Urothelium cell line (cell line): ENCODE results near the gene GABRG3.

ENCODE experiments used
- DNase-seq: peaks from one replicate; pipeline ENCODE4 v3.0.0; 2011; ENCODE audit warnings: low spot score, mixed read lengths
- FAIRE-seq: peaks from 2 replicates; lab custom pipeline; 2011; peaks lifted over from hg19 to GRCh38; lab: Jason Lieb, UNC

The GABRG3 gene

DNA sequence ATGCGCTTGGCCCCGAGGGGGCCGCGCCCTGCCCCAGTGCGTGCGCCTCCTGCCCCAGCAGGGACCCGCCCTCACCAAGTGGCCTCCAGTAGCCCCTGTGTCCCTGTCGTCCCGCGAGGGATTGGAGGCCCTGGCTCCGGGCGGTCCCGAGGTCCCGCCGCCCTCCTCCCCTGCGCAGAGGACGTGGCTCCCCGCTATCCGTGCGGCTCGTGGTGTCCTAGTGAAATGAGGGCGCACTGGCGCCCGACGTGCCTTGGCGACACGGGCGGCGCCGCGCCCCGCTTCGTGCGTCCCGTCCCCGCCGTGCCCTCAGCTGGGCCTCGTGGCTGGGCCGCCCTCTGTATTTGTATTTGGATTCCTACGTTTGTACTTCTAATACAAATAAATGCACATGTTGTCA lies 570.6 kb downstream of the GABRG3 start:
- DNase-seq (no peak), FAIRE-seq (peak; percentile 5)

DNA sequence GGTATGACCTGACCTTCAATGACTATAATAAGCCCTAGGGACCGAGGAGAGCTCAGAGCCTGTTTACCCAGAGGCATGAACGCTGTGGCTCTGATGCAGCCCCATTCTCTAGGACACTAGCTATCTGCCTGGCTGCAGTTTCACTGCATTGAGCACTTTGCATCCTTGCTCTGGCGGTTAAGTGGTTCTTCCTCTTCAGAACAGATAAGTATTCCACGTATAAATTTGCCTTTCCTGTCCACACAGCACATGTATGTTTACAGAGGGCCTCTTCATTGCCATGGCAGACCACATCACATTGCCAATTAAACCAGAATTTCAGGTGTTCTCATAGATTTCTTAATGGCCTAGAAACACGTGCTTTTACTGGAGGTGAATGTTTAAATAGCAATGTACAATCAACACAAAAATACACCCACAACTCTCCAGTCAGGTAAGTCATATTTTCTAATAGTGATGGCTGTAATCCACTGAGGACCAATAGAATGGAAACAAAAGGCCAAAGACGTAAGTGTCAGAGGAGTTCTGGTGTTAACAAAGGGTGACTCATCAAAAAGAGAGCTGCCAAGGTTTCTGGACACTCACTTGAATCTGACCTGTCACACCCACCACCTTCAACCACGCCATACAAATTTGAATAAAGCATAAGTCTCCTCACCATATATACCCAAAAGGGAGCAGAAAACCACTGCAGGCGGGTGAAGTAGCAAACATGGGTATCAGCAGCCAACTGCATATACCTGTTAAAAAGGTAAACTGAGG lies 574.7 kb downstream of the GABRG3 start:
- FAIRE-seq (no peak), DNase-seq (no peak)

DNA sequence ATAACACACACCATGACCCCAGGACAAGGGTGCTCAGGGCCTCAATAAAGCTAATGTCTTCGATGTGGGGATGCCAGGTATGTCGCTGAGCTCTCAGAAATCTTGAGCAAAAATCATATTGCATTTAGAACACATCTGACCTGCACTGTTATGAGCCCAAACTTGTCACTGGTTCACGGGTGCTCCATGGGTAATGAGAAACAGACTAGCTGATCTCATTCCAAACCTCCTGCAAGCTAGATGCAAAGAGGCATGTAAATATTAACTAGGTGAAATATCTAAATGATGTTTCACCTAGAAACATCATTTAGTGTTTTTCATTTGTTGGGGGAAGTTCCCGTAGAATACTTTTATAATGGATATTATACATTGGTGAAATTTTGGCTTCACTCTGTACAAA lies 578.8 kb downstream of the GABRG3 start:
- FAIRE-seq (peak; percentile 52), DNase-seq (no peak)

DNA sequence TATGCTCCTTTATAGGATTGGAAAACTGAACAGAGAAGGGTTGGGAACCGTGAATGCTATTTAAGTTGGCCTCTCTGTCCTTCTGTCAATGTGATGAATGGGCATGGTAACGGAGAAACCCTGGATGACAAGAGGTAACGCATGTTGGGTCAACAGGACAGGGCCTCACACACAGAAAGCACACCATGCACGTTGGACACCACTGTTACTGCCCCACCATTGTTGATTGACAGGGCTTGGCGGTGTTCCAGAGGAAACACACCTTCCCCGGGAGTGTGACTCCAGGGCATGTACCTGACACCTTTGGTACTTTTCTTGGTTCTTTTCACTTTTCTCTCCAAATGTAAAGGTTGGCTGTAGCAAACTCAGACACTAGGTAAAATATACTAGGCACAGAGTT lies 579.7 kb downstream of the GABRG3 start:
- FAIRE-seq (no peak), DNase-seq (no peak)

DNA sequence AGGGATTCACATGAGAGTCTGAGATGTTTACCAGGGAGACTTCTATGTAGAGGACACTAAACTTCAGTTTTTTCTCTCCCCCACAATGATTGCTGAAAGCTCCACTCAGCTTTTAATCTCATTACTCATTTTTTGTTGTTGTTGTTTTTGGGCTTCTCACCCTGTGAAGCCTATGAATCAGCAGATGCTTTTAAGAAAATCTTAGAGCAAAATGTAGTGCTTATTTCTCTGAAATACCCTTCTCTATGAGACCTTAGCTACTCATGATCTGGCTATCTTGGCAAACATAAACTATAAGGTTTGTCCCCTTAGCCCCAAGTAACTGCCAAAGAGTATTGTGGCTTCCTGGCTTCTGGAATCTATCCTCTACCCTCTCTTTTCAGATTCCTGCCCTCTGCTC lies 590.8 kb downstream of the GABRG3 start:
- FAIRE-seq (no peak), DNase-seq (no peak)

DNA sequence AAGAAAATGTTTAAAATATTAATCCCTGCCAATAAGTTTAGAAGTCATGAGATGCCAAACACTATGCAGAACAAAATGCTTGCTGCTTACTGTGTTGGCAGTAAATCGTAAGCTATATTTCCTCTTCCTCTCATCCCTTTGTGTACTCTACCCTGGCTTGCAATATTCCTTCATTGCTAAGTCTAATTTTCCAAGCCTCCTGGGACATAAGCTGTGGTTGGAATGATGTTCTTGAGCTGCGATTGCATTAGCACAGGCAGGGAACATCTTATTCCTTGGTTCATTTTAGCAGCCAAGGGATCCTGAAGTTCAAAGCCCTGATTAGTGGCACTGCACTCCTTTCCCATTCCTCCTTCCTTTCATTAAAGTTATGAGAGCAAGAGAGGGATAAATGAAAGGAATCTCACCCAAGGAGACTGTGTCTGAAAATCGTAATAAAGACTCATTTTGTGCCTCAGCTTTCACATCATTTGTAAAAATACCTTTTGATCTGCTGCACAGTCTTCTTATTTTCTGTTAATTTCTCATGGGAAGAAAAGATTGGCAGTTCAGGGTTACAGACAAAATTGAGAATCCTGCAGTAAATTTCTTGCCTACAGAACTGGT lies 592.9 kb downstream of the GABRG3 start:
- DNase-seq (no peak), FAIRE-seq (no peak)

DNA sequence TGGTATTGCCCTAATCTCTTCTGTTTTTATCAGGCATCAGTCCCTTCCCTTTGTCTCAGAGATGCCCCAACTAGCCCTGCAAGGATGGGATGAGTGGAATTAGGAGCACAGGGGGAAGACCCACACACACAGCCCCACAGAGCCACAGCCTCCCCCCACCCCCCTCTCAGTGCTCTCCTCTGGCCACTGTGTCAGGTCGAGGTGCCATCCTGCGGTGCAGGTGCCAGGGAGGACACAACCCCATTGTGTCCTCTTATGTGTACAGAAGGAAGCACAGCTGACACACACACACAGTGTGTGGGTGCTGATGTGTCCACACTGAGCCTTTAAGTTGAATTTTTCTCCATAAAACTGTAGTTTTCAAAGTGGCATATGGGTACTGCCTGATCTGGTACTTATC lies 593.7 kb downstream of the GABRG3 start:
- FAIRE-seq, result no peak
- DNase-seq, result no peak

DNA sequence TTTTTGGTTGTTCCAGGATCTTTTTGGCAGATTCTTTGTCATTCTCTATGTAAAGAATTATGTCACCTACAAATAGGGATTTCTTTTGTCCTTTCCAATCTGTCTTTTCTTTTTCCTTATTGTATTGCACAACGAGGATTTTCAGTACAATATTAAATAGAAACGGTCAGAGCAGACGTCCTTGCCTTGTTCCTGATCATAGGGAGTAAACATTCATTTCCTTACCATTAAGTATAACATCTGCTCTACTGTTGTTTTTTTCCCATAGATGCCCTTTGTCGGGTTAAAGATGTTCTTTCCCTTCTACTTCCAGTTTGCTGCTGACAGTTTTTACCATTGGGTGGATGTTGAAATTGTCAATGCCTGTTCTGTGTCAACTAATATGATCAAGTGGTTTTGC lies 599.8 kb downstream of the GABRG3 start:
- DNase-seq (no peak), FAIRE-seq (no peak)

DNA sequence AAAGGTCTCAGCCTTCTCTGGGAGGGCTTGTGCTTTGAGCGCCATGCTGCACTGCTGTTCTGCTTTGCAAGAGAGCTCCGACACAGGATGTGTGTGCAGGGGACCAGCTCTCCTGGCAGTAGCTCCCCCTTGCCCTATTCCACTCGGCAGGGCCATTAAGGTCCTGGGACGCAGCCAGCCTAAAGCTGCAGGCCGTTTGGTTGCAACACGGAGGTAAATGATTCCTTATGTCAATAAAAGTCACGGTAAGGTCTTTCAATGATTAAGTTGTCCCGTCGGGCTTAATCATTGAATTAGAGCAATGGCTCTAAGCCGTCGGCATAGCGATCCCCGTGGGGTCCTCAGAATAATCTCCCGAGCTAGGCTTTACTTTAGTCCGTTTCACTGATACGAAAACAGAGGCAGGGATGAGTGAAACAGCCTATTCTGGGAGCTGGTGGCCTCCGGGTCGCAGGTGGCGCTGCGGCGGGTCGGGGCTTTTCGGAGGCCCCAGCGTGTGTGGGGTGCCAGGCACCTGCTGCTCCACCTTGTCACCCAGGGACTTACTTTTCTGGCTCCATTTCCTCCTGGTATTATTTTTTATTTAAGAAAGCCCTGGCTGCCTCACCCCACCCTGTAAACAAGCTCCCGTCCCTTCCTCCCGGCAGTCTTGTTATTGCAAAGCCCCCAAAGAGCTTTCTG lies 603.0 kb downstream of the GABRG3 start:
- no peak for FAIRE-seq
- no peak for DNase-seq

DNA sequence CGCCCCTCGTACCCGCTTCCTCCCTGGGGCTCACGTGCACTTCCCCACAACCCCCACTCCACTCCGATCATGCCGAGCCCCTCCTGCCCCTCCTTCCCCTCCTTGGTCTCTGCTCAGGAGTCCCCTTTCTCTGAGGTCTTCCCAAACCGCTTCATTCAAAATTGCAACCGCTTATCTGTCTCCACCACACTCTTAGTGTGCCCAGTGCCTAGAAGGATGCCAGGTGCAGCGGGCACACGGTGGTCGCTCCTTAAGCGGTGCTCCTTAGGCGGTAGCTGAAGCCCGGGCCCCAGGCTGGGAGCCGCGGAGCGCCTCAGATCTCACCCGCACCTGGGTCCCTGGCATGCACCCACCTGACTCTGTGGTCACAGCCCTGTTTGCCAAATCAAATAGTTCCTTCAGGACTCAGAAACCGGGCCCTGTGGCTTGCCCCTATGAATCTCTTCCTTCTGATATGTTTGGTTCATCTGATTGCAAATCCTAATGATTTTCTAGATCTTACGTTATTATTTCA lies 603.6 kb downstream of the GABRG3 start:
- FAIRE-seq, result no peak

DNA sequence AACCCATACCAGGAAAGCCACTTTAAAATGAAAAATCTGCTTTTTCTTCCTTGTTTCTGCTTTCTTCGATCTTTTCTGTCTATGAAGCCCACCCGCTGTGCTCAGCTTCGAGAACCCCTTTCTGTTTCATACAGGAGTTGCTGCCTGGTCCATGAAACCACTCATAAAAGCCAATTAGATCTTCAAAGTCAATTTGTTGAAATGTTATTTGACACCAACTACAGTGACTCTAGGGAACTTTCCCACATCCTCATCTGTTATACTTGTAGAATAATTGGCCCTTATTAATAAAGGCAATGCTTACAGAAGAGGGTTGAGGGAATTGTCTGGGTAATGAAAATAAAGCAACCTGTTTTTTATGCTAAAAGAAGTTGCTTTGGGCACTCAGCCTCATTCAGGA lies 604.5 kb downstream of the GABRG3 start:
- FAIRE-seq, result no peak

More for the DNA sequence above, 603.6 kb downstream of the GABRG3 start:
- no peak for DNase-seq

DNA sequence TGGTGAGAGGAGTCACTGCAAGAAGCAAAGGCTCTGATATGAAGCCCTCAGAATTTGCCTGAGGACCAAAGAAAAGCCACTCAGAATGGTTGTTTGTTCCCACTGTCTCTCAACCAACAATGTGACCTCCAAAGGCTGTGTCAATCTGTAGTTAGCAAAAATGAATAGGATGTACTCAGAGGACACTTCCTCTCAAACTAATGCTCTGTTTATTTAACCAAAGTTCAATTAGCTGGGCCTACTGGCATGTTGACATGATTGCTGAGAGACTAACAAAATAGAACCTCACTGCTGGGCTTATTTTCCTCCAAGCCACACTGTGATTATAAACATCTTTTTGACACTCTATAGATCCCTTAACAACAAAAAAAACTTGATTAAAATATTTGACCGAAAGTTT lies 605.6 kb downstream of the GABRG3 start:
- no peak for FAIRE-seq
- no peak for DNase-seq

More for the DNA sequence above, 604.5 kb downstream of the GABRG3 start:
- DNase-seq, result no peak

DNA sequence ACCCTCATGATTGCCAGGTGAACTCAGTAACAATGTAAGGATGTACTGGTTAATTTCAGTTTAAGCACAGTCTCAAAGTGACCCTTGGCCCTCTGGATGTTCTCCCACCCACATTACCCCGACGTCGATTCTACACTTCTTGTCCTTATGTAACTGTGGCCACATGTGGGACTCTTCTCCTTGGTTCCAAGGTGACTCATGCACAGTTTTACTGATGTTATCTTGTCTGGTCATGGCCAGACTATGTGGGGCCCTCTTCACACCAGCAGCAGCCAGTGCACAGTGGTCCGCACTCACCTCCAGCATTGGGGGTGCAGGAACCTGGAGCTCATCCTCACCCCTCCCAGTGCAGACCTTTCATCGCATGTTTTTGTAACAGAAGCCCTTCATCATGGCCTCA lies 608.8 kb downstream of the GABRG3 start:
- no peak for DNase-seq
- FAIRE-seq, result peak; percentile 50

DNA sequence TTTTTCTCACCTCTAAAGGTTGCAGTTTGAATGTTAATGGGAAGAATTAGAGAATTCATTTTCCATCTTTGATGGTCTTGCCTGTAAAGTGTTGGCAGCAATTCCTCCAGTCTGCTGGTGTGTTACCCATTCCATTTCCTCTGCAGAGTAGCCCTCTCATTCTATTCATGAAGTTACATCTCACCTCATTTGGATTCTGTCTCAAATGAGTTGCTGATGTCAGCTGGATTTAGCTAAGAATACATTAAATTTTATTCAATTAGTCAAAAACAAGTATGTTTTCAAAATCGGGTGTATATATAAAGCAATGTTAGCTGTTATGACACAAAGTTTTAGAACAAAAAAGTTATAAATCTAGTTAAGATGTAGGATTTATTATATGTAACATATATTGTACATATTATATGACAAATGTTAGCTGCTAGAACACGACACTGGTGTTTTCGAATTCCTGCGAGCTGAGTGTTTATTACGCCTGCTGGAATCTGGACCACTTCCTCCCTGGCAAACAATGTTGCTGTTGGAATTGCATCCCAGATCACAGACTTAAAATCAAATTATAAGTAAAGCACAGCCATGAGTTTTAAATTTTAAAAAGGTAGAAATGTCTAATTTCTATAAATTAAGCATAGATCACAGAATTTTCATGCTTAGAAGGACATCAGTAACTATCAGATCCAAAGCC lies 611.9 kb downstream of the GABRG3 start:
- DNase-seq (no peak), FAIRE-seq (no peak)

DNA sequence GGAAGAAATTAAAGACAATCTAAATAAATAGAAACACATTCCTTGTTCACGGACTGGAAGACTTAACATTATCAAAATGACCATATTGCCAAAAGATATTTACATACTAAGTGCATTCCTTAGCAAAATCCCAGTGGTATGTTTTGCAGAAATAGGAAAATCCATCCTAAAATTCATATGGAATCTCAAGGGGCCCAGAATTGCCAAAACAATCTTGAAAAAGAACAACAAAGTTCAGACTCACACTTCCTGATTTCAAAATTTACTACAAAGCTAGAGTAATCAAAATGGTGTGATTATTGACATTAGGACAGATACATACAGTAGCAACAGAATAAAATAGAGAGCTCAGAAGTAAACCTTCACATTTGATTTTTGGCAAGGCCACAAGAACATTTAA lies 612.7 kb downstream of the GABRG3 start:
- DNase-seq (no peak), FAIRE-seq (no peak)

DNA sequence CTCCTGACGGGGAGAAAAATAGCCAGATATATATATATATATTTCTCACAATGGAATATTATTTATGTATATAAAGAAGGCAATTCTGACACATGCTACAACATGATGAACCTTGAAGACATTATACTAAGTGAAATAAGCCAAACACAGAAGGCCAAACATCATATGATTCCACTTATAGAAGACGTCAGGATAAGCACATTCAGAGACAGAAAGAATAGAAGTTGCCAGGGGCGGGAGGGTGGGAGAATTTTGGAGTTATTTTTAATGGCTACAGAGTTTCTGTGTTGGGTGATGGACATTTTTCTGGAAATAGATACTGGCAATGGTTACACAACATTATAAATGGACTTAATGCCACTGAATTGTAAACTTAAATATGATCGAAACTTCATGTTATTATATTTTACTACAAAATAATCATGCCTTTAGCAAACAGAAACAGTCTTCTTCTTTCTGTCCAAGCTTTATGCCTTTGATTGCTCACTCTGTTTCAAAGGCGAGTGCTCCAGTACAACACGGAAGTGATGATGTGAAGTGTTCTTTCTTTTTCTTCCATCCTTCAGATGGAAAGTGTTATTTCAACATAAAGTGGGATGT lies 614.2 kb downstream of the GABRG3 start:
- FAIRE-seq, result no peak

DNA sequence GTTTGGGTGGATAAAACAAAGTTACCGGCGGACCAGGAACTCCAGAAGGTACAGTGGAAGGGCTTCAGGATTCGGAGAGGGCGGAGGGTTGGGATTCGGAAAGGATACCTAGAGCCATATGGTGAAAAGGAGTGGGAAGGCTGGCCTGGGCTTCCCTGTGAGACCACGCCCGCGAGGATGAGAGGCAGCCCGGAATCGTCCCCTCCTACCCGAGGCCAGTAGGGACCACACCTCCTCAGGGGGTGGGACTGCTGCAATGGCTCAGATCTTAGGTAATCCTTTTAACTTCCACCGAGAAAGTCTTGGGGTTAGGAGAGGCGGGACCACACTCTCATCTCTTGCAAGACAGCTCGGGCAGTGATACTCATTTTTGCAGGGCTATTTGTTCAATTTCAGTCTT lies 616.8 kb downstream of the GABRG3 start:
- DNase-seq (peak; percentile 33), FAIRE-seq (no peak)

More for the DNA sequence above, 614.2 kb downstream of the GABRG3 start:
- no peak for DNase-seq

DNA sequence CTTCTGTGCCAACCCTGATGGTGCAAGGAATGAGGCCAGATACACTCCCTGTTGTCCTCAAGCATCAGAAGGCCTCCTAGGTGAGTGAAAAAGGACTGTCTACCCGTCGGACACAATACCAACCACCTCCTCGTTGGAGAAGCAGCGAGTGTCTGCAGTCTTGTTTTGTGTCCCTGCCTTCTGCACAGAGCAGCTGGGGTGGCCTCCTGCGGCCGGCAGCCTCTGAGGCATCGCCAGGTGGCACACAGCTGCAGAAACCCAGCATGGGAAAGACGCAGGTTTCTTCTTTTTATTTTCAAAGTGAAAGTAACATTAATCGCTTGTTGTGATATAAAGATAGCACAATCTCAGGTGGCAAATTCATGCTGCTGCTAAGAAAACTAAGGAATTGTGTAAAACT lies 618.3 kb downstream of the GABRG3 start:
- DNase-seq (peak; percentile 31), FAIRE-seq (no peak)

DNA sequence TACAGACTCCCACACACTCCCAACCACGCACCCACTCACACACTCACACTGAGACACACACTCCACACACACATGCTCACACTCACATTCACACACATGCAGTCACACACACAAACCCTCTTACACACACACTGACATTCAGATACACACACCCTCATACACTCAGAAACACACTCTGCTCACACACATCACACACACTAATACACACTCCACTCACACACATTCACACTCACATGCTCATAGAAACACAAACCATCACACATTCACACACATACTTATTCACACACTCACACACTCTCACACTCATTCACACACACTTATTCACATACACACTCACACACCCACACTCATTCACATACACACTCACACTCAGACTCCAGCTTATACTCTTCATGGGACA lies 618.8 kb downstream of the GABRG3 start:
- FAIRE-seq (peak; percentile 98), DNase-seq (no peak)
